ENCODE measurements around the gene VAV2.

- TF ChIP-seq CTCF (IDR thresholded peaks at IDR 0.05) = no peak
- no peak for TF ChIP-seq ZFX (IDR thresholded peaks at IDR 0.05; ENCODE audit: borderline replicate concordance)
Measured at GRCh38 chr9:133873009-133873408, 119.1 kb downstream of the VAV2 start.
